Fibroblast of skin of left quadriceps (primary cell): ENCODE results near the gene TREH.
"Not testable (repeated sequence)": the region's sequence is repeated elsewhere in the genome, so short reads cannot be mapped to it uniquely, and the experiment has no call there.

Experiments used
- DNase-seq, 2 experiments: peaks; one replicate each; pipeline ENCODE4 v3.0.0-alpha.2; 2013; ENCODE audit warnings: low read depth in 2 of 2

Gene TREH

GRCh38 chr11:118696673-118697226, 17.3 kb upstream of the TREH start:
- DNase-seq, result no peak

- DNase-seq, result no peak
These were observed 15.3 kb upstream of the TREH start for GRCh38 chr11:118694771-118695170.

- DNase-seq, result no peak
These were observed 14.7 kb upstream of the TREH start for GRCh38 chr11:118694185-118694584.

DNA sequence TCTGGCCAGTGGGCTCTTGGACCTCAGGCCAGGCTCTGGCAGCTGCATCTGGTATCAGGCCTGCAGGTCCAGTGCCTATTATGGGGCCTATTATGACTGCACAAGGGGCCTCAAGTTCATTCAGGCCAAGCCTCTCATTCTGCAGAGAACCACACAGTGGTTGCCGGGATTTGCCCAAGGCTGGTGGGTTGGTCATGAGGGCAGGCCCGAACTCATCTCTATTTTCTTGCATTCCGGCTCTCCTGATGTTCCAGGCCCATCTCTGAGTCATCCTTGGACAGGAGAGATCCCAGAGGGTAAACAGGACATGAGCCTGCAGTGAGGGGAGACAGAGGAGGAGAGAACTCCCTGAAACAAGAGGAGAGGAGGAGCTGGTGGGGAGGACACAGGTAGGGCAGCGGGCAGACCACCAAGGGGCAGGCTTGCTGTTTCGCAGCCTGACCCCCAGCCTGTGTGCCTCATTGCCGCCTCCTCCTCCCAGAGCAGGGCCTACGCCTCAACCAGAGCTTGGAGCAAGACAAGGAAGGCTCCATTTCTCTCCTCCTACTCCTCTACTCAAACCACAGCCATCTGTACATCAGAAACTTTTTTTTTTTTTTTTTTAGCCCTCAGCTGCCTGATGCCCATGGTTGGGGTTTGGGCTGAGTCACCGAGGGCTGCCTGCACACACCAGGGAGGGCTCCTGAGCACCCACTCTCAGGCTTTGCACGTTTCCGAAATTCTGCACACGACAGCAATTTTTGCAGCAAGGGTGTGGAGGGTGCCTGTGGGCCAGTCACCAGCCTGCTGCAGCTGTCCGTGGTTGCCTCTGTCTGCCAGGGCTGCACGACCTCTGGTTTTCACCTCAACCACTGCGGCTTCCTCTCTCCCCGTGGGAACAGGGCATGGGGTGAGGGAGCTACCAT, 12.7 kb upstream of the TREH start:
- peak; percentile 5 to 6 for DNase-seq

- no peak for DNase-seq
These were observed 11.3 kb upstream of the TREH start for GRCh38 chr11:118690553-118691304.

- peak; percentile 51 to 58 for DNase-seq
These were observed 10.6 kb upstream of the TREH start for GRCh38 chr11:118689852-118690552.

- DNase-seq, result no peak
These were observed 10.0 kb upstream of the TREH start for GRCh38 chr11:118689503-118689851.

GRCh38 chr11:118688851-118689502, 9.5 kb upstream of the TREH start:
- no peak for DNase-seq

GRCh38 chr11:118688339-118688738, 8.9 kb upstream of the TREH start:
- DNase-seq, result not testable (repeated sequence)

GRCh38 chr11:118687906-118688305, 8.5 kb upstream of the TREH start:
- no peak for DNase-seq

DNA sequence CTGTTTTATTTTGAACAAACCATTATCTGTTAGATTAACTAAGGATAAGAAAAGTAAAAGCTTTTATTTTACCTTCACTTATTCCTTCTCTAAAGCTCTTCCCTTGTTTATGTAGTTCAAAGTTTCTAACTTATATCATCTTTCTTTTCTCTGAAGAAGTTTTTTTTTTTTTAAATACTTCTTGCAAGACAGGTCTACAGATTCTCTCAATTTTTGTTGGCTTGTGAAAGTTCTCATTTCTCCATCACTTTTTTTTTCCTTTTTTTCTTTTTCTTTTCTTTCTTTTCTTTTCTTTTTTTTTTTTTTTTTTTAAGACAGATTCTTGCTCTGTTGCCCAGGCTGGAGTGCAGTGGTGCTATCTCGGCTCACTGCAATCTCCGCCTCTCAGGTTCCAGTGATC, 4.7 kb upstream of the TREH start:
- no peak for DNase-seq

GRCh38 chr11:118682939-118683338, 3.5 kb upstream of the TREH start:
- DNase-seq, result not testable (repeated sequence)

- DNase-seq, result no peak
These were observed 2.9 kb upstream of the TREH start for GRCh38 chr11:118682372-118682771.

- not testable (repeated sequence) for DNase-seq
These were observed 542 bp downstream of the TREH start for GRCh38 chr11:118678908-118679307.

- DNase-seq, result no peak
These were observed 1.5 kb downstream of the TREH start for GRCh38 chr11:118677977-118678376.

DNA sequence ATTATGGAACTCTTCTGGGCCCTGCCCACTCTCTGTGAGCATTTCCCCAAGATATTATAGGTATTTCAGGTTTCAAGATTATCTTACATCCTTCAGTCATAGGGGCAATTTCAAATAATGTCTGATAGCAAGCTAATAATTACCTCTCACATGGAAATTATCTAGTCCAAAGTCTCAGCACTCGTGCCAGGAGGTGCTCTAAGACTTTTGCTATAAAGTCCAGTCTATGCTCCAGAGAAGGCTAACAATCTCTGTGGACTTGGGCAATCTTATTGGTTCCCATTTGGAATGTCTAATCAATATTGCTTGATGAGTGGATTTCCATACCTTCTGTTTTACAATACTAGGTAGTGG, 5.4 kb downstream of the TREH start:
- DNase-seq, result no peak

GRCh38 chr11:118673361-118674081, 5.9 kb downstream of the TREH start:
- no peak for DNase-seq

DNA sequence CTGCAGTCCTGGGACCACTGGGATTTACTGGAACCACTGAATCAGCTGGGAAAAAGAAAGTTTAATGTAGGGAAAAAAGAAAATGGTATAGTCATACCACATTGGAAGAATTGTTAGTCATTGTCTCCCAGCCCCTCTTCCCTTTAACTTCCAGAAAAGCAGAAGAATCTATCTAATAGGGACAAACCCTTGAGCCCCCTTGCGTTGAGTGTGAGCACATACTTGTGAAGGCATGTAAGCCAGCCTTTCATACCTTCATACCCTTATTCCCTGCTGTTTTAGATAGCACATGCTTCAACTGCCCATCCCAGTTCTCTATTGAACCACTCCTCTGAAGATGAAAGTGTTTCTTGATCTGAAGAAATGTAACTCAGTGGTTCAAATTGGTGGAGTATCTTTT, 6.6 kb downstream of the TREH start:
- no peak for DNase-seq

DNA sequence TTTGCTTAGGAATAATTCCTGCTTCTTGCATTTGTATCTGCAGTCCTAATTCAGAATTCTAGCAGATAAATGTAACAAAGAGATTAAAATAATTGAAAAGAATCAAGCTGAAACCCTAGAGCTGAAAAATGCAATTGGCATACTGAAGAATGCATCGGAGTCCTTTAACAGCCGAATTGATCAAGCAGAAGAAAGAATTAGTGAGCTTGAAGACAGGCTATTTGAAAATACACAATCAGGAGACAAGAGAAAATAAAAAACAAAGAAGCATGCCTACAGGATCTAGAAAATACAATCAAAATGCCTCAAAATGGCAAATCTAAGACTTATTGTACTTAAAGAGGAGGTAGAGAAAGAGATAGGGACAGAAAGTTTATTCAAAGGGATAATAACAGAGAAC, 8.2 kb downstream of the TREH start:
- no peak for DNase-seq

GRCh38 chr11:118670063-118670462, 9.4 kb downstream of the TREH start:
- no peak for DNase-seq

DNA sequence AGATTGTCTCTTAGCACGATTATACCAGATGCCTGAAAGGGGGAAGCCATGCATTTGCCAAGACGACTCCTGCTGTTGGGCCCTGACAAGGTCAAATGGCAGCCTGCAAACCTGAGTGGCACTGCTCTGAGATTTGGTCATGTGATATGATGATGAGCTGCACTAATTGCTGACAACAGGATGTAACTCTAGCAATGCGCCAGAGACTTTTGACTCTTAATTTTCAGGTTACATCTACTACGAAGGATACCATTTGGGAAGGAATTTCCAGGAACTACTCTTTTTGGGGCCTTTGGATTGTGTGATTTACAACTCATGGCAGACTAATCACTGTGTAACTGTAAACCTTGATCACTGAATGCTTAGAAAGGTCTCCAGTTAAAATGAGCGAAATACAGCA, 13.1 kb downstream of the TREH start:
- DNase-seq, result no peak
